Skeletal muscle cell (primary cell): ENCODE data around the gene COL5A2.

Experiments
- DNase-seq: peaks from one replicate; pipeline ENCODE4 v3.0.0-alpha.2; 2010; ENCODE audit warnings: low read depth
- H3K4me3 ChIP-seq: 2 replicates; pipeline ENCODE4 v1.5.1; 2011; ENCODE audit warnings: low read depth, mild to moderate bottlenecking, control low read depth, low read length, moderate library complexity

COL5A2 gene

DNA sequence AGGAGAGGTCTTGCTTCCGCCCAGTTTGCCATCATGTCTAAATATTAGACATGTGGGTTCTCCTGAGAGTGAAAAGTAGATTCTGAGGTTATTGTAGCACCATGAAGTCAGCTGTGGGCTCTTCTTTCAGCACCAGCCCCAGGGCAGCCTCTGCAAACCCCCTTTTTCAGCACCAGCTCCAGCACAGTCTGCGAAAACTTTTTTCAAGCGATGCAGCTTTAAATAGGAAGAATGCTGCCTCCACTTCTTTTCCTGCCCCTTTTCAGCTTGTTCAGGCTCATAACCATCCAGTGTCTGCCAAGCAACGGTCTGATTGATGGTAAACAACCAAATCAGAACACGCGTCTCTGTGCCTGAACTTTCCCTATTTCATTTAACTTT lies at the start of gene COL5A2:
TSS of gene COL5A2 (minus strand) at position 192 of the 381 bp plus-strand sequence. CDS start at position 35, 157 bp downstream.
- peak within 1 kb of the TSS; percentile 89 for H3K4me3 ChIP-seq
- DNase-seq = peak; percentile 82

DNA sequence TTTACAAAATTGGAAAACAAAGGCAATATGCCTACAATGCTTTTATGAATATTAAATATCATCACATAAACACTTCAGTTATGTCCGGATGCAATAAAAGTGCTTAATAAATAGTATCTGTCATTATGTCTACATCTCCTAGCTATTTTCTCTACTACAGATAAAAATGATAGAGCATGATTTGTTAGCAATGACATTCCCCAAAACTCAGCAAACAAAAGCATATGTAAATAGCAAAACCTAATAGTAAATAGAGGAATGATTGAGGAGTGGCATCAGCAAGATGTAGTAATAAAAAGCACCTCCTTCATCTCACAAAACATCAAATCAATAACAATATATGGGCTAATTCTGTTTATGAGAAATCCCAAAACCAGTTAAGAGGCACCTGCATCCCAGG lies 46.5 kb upstream of the COL5A2 start:
- H3K4me3 ChIP-seq = no peak overlapping the region
- no peak for DNase-seq

- DNase-seq = no peak
- H3K4me3 ChIP-seq = no peak overlapping the region
Measured at GRCh38 chr2:189225032-189225431, 45.5 kb upstream of the COL5A2 start.

- DNase-seq = peak; percentile 42
Measured at GRCh38 chr2:189222468-189223105, 43.0 kb upstream of the COL5A2 start.

GRCh38 chr2:189221811-189222467 lies 42.4 kb upstream of the COL5A2 start:
- H3K4me3 ChIP-seq = no peak overlapping the region
- DNase-seq = no peak

More at GRCh38 chr2:189222468-189223105, 43.0 kb upstream of the COL5A2 start:
- no peak overlapping the region for H3K4me3 ChIP-seq

- no peak overlapping the region for H3K4me3 ChIP-seq
- no peak for DNase-seq
Measured at GRCh38 chr2:189218236-189218635, 38.7 kb upstream of the COL5A2 start.

DNA sequence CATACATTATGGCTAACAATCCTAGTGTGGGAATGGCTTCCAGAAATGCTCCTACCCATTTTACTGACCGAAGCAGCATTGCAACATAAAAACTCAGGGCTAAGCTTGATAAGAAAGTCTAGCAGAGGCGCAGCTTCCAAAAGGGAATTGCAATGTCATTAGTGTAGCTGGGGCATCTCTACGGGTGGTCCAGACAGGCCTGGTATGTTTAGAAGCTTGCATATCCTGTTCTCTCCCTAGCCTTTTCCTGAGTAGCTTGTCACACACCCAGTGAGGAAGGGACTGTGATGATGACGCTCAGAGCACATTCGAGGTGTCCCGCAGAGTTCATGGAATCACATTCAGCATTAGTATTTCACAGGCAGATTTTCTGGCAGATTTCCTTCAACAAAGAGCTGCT lies 38.0 kb upstream of the COL5A2 start:
- H3K4me3 ChIP-seq = no peak overlapping the region
- no peak for DNase-seq

DNA sequence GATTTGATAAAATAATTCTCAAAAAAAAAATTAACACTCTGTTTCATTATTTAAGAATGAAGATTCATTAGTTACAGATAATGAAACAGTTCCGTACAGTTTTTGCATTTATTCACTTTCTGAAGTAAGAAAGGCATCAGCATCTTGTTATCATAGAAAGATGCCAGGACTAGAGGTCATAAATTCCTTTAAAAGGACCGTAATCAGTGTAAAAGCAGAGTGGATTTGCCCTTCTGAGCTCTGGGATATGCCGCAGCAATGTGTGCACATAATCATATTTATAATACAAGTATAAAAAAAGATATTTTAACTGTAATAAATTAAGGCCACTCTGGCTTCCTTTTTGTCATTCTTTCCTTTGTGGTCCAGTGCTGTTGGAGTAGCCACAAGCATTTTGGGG lies 37.5 kb upstream of the COL5A2 start:
- DNase-seq = no peak
- H3K4me3 ChIP-seq = no peak overlapping the region

DNA sequence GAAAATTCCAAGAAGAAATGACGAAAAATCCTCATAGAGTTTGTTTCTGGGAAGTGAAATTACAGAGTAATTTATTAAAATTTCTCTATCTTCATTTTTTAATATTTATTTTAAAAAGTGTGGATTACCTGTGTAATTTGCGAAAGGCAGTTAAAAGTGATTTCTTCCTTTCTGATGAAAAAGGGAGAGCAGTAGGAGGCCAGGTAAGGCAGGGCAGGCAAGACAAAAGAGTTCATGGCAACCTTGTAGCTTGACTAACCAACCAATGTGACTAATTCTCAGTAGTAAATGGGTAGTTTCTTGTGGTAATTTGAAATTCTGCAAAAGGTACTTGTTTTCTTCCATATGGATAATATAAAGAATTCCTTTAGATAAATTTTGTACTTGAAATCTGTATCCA lies 34.9 kb upstream of the COL5A2 start:
- DNase-seq = no peak
- H3K4me3 ChIP-seq = no peak overlapping the region

DNA sequence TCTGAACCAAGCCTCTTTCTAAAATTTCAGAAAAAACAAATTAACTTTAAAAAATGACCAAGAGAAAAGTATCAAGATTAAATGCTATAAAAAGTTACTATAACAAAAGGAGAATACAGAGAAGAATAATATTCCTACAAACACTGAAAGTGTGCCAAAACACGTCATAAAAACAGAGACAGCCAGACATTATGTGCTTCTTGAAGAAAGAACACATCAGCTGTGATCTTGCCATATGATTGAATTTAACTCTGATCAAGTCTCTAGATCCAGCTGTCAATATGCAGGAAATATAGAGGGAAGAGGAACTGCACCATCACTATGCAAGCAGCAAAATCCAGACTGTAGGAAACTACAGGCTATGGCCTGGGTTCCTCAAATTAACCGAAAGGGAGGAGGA lies 33.7 kb upstream of the COL5A2 start:
- no peak overlapping the region for H3K4me3 ChIP-seq

DNA sequence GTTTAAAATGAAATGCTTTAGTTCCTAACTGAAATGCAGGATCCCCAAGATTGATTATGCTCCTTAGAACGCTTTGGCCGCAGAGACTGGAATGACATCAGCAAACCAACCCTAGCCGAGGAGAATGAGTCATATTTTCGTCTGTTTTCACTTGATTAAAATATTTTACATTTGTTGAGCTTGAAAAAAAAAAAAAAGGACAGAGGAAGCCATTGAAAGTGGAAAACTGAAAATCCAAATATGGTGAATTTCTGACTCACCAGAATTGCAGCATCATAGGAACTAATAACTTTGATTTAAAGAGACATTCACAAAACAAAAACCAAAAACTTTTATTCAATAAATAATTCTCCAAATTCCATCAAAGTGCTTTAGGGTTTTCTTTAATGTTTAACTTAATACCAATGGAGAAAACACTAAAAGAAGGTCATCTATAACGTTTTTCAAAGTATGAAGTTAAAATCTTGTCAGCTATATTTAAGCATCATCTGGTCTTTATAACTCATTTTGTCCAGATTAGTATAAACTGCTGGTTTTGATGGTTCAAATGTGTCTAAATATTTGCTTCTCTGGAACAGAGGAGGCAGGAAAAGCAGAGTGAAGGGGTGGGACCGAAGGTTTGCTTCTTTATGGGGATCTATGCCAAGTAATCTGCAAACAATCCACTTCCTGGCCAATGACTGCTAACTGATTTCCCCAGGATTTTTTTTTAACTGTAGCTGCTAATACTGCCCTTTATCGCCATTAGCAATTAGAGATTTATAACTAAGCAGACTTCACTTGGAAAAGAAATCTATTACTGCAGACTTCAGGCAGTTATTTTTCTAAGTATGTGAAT lies 30.9 kb upstream of the COL5A2 start:
- peak overlapping the region; percentile 11 for H3K4me3 ChIP-seq
- peak; percentile 92 for DNase-seq

More for the DNA sequence above, 33.7 kb upstream of the COL5A2 start:
- DNase-seq = no peak

DNA sequence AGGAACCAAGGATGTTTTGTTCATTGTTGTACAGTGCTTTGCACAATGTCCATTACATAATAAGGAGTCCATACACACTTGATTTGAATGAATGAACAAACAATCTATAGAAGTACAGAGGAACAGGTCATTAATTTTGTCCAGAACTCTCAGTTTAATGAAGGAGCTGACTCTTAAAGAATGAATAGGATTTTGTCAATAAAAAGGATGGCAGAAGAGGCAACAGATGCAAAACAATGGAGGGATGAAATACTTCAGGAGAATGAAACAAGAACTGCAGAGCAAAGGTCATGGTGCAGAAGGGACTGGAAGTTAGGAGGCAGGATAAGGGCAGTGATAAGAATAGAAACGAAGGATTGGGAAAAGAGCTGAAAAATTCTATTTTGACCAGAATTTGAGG lies 28.7 kb upstream of the COL5A2 start:
- DNase-seq = no peak
- H3K4me3 ChIP-seq = no peak overlapping the region

- DNase-seq = no peak
- H3K4me3 ChIP-seq = no peak overlapping the region
Measured at GRCh38 chr2:189204322-189204941, 24.9 kb upstream of the COL5A2 start.

DNA sequence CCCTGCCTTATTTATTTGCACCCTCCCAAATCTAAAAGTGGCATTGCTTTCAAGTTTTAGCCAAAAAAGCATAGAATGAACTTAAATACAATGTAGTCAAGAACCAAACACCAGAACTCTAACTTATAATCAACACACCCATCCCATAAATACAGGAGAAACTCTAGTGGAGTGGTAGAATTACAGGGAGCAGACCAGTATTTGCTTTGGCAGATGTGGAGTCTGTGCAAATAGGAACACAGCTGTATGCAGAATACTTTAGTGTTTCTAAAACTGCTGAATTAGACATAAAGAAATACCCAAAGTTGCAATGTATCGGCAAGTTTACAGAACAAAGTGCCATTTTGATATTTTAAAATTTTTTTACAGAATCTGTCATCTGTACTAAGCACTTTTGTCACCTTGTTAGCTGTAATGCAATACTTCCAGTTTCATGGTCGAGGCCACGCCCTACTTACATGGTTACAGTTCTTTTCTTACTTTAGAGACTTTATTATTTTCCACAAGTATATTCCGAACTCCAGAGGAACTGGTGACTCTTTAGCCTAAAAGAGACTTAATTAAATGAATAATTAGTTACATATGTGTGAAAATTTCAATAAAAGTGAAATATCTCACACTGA lies 23.7 kb upstream of the COL5A2 start:
- H3K4me3 ChIP-seq = no peak overlapping the region
- DNase-seq = no peak

DNA sequence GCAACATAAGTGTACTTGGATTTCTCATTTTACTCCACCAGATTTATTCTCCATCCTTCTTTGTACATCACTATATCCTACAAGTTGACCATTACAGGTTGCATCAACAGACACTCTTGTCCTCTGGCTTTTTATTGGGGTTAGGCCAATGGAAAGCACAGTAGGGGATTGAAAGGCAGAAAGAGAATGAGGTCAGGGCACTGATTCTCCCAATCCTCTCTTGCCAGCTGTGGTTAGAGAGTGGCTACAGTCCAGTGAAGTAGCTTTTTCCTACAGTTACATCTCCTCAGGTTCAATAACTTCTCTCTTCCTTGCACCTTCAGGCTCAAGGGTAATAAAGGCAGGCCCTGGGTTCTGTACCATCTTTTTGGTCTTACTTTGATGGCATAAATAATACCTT lies 20.2 kb upstream of the COL5A2 start:
- no peak for DNase-seq
- no peak overlapping the region for H3K4me3 ChIP-seq

GRCh38 chr2:189192766-189193165 lies 13.2 kb upstream of the COL5A2 start:
- no peak overlapping the region for H3K4me3 ChIP-seq
- DNase-seq = no peak

GRCh38 chr2:189191766-189192165 lies 12.2 kb upstream of the COL5A2 start:
- no peak for DNase-seq
- no peak overlapping the region for H3K4me3 ChIP-seq

DNA sequence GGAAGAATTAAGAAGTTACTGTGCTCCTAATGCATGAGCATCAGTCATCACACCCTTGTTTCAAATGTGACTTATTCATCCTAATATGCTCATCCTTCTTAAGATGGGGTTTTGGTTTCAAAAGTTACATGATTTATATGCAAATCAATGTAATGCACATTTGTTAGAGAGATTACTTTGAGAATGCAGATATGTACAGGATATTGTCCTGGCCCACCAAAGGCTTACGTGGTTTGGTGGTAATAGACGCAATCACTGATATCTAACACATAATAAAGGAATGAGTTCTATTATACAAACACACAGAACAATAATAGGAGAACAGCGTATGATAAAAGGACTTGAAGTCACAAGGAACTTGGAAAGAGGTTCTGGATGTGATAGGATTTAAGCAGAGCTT lies 11.1 kb upstream of the COL5A2 start:
- no peak overlapping the region for H3K4me3 ChIP-seq
- DNase-seq = no peak

DNA sequence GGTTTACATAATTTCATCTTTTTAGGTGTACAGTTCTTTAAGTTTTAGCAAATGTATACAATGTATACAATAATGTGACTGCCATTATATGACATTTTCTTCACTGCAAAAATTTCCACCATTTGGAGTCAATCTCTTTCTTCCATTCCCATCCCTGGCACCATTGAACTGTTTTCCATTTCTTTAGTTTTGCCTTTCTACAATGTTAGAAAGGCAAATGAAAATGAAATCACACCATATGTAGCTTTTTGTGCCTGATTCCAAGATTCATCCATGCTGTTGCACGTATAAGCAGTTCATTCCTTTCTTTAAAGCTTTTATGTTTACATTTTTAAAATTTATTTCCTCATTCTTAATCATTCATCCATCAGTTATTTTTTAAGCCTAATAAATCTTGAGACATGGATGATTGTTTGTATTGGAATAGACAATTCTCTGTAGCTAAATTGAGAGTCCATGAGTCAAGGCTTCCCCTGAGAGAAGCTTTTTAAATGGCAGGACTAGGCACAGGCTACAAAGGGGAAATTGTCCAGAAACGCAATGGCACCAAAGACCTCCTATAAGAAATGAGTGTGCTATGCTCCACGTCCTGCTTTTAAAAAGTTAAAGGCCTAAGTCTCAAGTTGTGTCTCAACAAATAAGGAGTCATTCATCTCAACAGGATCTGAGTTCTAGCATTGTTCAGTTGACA lies 8.7 kb upstream of the COL5A2 start:
- no peak overlapping the region for H3K4me3 ChIP-seq
- DNase-seq = no peak
